K562 (cell line): ENCODE results near the gene SCML2. TPM values are rescaled to one million over a fixed set of nuclear protein-coding genes. Genes with fewer than 3 reads are reported as not detected.

Experiments
- ATAC-seq: fragments of 200-7000 bp; cut with Tn5 transposase; 3 replicates; pipeline ENCODE4 v1.9.1; 2020; ENCODE audit warnings: moderate library complexity
- BruUV-seq: library from RNA; stranded (reverse); fragments of 400-500 nt; replicated peaks from 2 replicates; lab custom pipeline; 2021; lab: Mats Ljungman, UMichigan
- CTCF ChIA-PET: fragments of 300-600 bp; formaldehyde crosslinking; extraction: SDS; loops from one replicate; lab custom pipeline; 2021; ENCODE audit warnings: low intra/inter-chr PET ratio; lab: Yijun Ruan, JAX
- POLR2A ChIA-PET: fragments of 300-600, 350-650 bp; sonication (Branson Sonifier 250); formaldehyde crosslinking; extraction: SDS; loops from one replicate; lab custom pipeline; 2021; ENCODE audit warnings: antibody characterized with exemption, inconsistent platforms; lab: Yijun Ruan, JAX
- DNase-seq, 4 experiments: peaks; one replicate each; pipeline versions ENCODE4 v3.0.0 to v3.0.0-alpha.2; 2011 to 2018; ENCODE audit warnings: low spot score in 3 of 4, mixed read lengths in 3 of 4; ENCODE audit errors: extremely low read depth in 1 of 4
- FAIRE-seq: peaks from 2 replicates; lab custom pipeline; 2011; peaks lifted over from hg19 to GRCh38; lab: Jason Lieb, UNC
- H2AFZ ChIP-seq: 2 replicates; pipeline ENCODE4 v1.6.0; 2011; ENCODE audit warnings: low read depth, low read length, control low read depth, inconsistent platforms
- H3K27ac ChIP-seq: fragments of 200-600 bp; 3 replicates; pipeline ENCODE4 v1.8.0; 2011; ENCODE audit warnings: low read depth, mild to moderate bottlenecking, control low read depth, inconsistent platforms, low read length, moderate library complexity, mixed read lengths; ENCODE audit errors: extremely low read depth
- H3K27me3 ChIP-seq, 2 experiments: fragments of 300-600 bp in 1 of 2; 2 replicates in 1 of 2; 3 replicates in 1 of 2; pipeline versions ENCODE4 v1.6.0 to v1.8.0; 2011; ENCODE audit warnings: inconsistent platforms in 2 of 2, low read length in 2 of 2, mild to moderate bottlenecking in 1 of 2, mixed read lengths in 1 of 2, moderate library complexity in 1 of 2; ENCODE audit not compliant: control insufficient read depth in 2 of 2, insufficient read depth in 2 of 2
- H3K36me3 ChIP-seq: fragments of 300-600 bp; 3 replicates; pipeline ENCODE4 v1.8.0; 2011; ENCODE audit warnings: mild to moderate bottlenecking, low read length, inconsistent platforms; ENCODE audit not compliant: control insufficient read depth, insufficient read depth
- H3K4me1 ChIP-seq, 2 experiments: fragments of 200-600 bp in 1 of 2; replicated peaks in 1 of 2; 2 replicates in 1 of 2; 3 replicates in 1 of 2; pipeline versions ENCODE4 v1.5.1 to v1.8.0; 2011; ENCODE audit warnings: inconsistent platforms in 2 of 2, low read length in 2 of 2, mild to moderate bottlenecking in 1 of 2, mixed read lengths in 1 of 2, moderate library complexity in 1 of 2; ENCODE audit not compliant: control insufficient read depth in 2 of 2, insufficient read depth in 2 of 2
- H3K4me2 ChIP-seq: 2 replicates; pipeline ENCODE4 v1.6.1; 2011; ENCODE audit warnings: low read length, control low read depth, inconsistent platforms, mixed read lengths; ENCODE audit not compliant: insufficient read depth
- H3K4me3 ChIP-seq: fragments of 200-600 bp; sonication (generic), shearing (Covaris generic); 2 replicates; pipeline ENCODE4 v1.5.1; 2016; ENCODE audit warnings: control low read depth, inconsistent platforms
- H3K79me2 ChIP-seq: fragments of 200-600 bp; 3 replicates; pipeline ENCODE4 v1.8.0; 2011; ENCODE audit warnings: low read length, inconsistent platforms; ENCODE audit not compliant: control insufficient read depth, insufficient read depth
- H3K9ac ChIP-seq, 2 experiments: 2 replicates each; pipeline versions ENCODE4 v1.6.0 to v1.6.1; 2011; ENCODE audit warnings: low read depth in 2 of 2, low read length in 2 of 2, control low read depth in 1 of 2, inconsistent platforms in 1 of 2, mild to moderate bottlenecking in 1 of 2, mixed read lengths in 1 of 2; ENCODE audit not compliant: insufficient read depth in 1 of 2
- H3K9me1 ChIP-seq: one replicate; pipeline ENCODE4 v1.6.0; 2011; ENCODE audit warnings: inconsistent platforms, mild to moderate bottlenecking, low read length, moderate library complexity; ENCODE audit not compliant: control insufficient read depth, insufficient read depth
- H3K9me3 ChIP-seq: replicated peaks from 2 replicates; pipeline ENCODE4 v1.5.1; 2011; ENCODE audit warnings: low read depth, low read length, inconsistent platforms; ENCODE audit not compliant: control insufficient read depth, insufficient read depth
- H4K20me1 ChIP-seq: replicated peaks from 2 replicates; pipeline ENCODE4 v1.6.1; 2011; ENCODE audit warnings: low read length, inconsistent platforms, mixed read lengths; ENCODE audit not compliant: control insufficient read depth, insufficient read depth
- CEBPG ChIP-seq, 3 experiments: fragments of 200-800 bp in 1 of 3; sonication (Bioruptor generic) in 1 of 3; sonication (generic) in 1 of 3; formaldehyde crosslinking in 1 of 3; IDR thresholded peaks in 2 of 3; conservative IDR thresholded peaks in 1 of 3; 2 replicates each; pipeline versions ENCODE4 v1.6.1 to v1.8.0; 2016 to 2022; ENCODE audit warnings: missing compliant biosample characterization in 2 of 3, missing genetic modification characterization in 2 of 3, mild to moderate bottlenecking in 1 of 3, missing genetic modification reagents in 1 of 3
- NCOA2 ChIP-seq, 2 experiments: fragments of 450-650 bp; IDR thresholded peaks; 2 replicates each; pipeline ENCODE4 v1.6.1; 2018; ENCODE audit warnings: mild to moderate bottlenecking in 2 of 2, moderate library complexity in 1 of 2; ENCODE audit not compliant: partially characterized antibody in 2 of 2
- NFE2 ChIP-seq: IDR thresholded peaks from 2 replicates; pipeline ENCODE4 v1.6.1; 2014; ENCODE audit warnings: antibody characterized with exemption, low read depth
- POLR3A ChIP-seq: IDR thresholded peaks from 2 replicates; pipeline ENCODE4 v1.6.1; 2011; ENCODE audit warnings: borderline replicate concordance, mild to moderate bottlenecking, moderate library complexity; ENCODE audit not compliant: insufficient read length, insufficient read depth; ENCODE audit errors: extremely low read depth
- RBM25 ChIP-seq: fragments of 200-400 bp; formaldehyde crosslinking; IDR thresholded peaks from 2 replicates; pipeline ENCODE4 v1.6.1; 2018; ENCODE audit warnings: low read length, low read depth, moderate library complexity; ENCODE audit not compliant: severe bottlenecking
- ZNF146 ChIP-seq: IDR thresholded peaks from one replicate; pipeline ENCODE4 v1.6.1; 2018; ENCODE audit warnings: missing compliant biosample characterization; ENCODE audit not compliant: unreplicated experiment
- WGBS: fragments of 100-300 bp; shearing (Covaris generic); methylation state at CpG from one replicate; pipeline ENCODE4 v1.1.6; 2016; ENCODE audit warnings: low coverage, mixed read lengths; ENCODE audit not compliant: insufficient coverage; ENCODE audit errors: missing lambda C conversion rate; 5-methylcytosine and 5-hydroxymethylcytosine counted together
- in situ Hi-C: fragments of 300-500 bp; cut with MboI; formaldehyde crosslinking; loops from 4 replicates; pipeline ENCODE4 v1.15.0; 2018; ENCODE audit warnings: inconsistent platforms, mixed read lengths
- intact Hi-C: fragments of 100-400 bp; cut with micrococcal nuclease; formaldehyde crosslinking; loops from 2 replicates; pipeline ENCODE4 v1.14.2; 2022
- polyA plus RNA-seq, 8 experiments: library from polyadenylated mRNA; depleted of rRNA in 4 of 8; stranded (reverse) in 5 of 8; unstranded in 3 of 8; fragments of >200 nt; fragmentation: Nextera tagmentation in 2 of 8; fragmentation: Illumina TruSeq in 1 of 8; extraction: Ambion mirVana in 2 of 8; extraction: Trizol in 1 of 8; gene quantifications; 2 replicates each; pipeline versions ENCODE4 v1.2.1 to v1.2.3, GENCODE V29; 2011 to 2014; ENCODE audit warnings: inconsistent platforms in 1 of 8, missing spikeins in 1 of 8
- total RNA-seq, 7 experiments: library from RNA; depleted of rRNA in 6 of 7; stranded (reverse); fragments of >200 nt in 6 of 7; fragmentation: Illumina TruSeq in 2 of 7; extraction: Trizol in 2 of 7; gene quantifications; 2 replicates each; pipeline versions ENCODE4 v1.2.1 to v1.2.3, GENCODE V29; 2011 to 2021; ENCODE audit warnings: low replicate concordance in 1 of 7
- TF ChIP-seq, protein P1 (sequence below): fragments of 250-450 bp; sonication (Bioruptor Pico); IDR thresholded peaks from 2 replicates; pipeline ENCODE4 v1.5.0; 2021
- TF ChIP-seq, protein P2 (sequence below): fragments of 450-650 bp; formaldehyde crosslinking; IDR thresholded peaks from 2 replicates; pipeline ENCODE4 v1.4.0; 2020; ENCODE audit warnings: mild to moderate bottlenecking, moderate library complexity

Gene SCML2
- total and polyA plus RNA-seq, 9 of the 15 experiments (the other 6 are each of a cell fraction or from before 2014, with no cell fraction given), result 15.1 to 30.8 (median 22.9) TPM

DNA sequence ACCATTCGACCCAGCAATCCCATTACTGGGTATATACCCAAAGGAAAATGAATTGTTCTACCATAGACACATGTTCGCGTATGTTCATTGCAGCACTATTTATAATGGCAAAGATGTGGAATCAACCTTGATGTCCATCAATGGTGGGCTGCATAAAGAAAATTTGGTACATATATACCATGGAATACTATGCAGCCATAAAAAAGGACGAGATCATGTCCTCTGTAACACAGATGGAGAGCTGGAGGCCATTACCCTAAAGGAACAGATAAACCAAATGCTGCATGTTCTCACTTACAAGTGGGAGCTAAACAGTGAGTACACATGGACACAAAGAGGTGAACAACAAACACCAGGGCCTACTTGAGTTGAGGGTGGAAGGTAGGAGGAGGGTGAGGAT lies 45.1 kb downstream of the SCML2 start:
- Histone ChIP-seq H3K9me3 (no peaks in the 10 kb centered on the region), H3K4me1 (no peaks in the 10 kb centered on the region), H3K36me3 (peaks cover 25% of the 10 kb centered on the region; the same call in 2 of the 3 replicates), H4K20me1 (no peaks in the 10 kb centered on the region), H3K4me3 (no peak overlapping the region), H3K9me1 (no peaks in the 10 kb centered on the region), H3K4me2 (no peak overlapping the region), H3K27me3 (no peaks in the 10 kb centered on the region)
- ATAC-seq (no peak), DNase-seq (no peak), FAIRE-seq (no peak)
- 96% methylated on average over 4 of the region's 4 CpGs for WGBS
- intact Hi-C loops (no loop called here), in situ Hi-C loops (no loop called here)
- POLR2A ChIA-PET, result no interaction called here
- TF ChIP-seq RBM25, result peak; percentile 32
- TF ChIP-seq, protein P1, sequence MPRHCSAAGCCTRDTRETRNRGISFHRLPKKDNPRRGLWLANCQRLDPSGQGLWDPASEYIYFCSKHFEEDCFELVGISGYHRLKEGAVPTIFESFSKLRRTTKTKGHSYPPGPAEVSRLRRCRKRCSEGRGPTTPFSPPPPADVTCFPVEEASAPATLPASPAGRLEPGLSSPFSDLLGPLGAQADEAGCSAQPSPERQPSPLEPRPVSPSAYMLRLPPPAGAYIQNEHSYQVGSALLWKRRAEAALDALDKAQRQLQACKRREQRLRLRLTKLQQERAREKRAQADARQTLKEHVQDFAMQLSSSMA, result no peak
- no peak for TF ChIP-seq NFE2
- TF ChIP-seq NCOA2 (IDR thresholded peaks at IDR 0.05; ENCODE audit: partially characterized antibody in 2 of 2), result no peak
- peak; percentile 87 for TF ChIP-seq ZNF146
- TF ChIP-seq, protein P2, sequence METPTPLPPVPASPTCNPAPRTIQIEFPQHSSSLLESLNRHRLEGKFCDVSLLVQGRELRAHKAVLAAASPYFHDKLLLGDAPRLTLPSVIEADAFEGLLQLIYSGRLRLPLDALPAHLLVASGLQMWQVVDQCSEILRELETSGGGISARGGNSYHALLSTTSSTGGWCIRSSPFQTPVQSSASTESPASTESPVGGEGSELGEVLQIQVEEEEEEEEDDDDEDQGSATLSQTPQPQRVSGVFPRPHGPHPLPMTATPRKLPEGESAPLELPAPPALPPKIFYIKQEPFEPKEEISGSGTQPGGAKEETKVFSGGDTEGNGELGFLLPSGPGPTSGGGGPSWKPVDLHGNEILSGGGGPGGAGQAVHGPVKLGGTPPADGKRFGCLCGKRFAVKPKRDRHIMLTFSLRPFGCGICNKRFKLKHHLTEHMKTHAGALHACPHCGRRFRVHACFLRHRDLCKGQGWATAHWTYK, result no peak
- no peak for TF ChIP-seq CEBPG (CRISPR knock-in tag; IDR thresholded peaks at IDR 0.05)
- no peak for TF ChIP-seq CEBPG (tag; conservative IDR thresholded peaks at IDR 0.05 in 1 of 2, IDR thresholded peaks at IDR 0.05 in 1 of 2)
- TF ChIP-seq POLR3A, result no peak
- TF ChIP-seq, all 486 proteins: peak for 2
- H2AFZ ChIP-seq, result no peak overlapping the region
- CTCF ChIA-PET, result no interaction called here
- no peaks in the 10 kb centered on the region; the same call in 2 of the 3 replicates for H3K79me2 ChIP-seq
- no peak overlapping the region for H3K9ac ChIP-seq
- BruUV-seq, result no TSS peak
- no peak overlapping the region for H3K27ac ChIP-seq
